Tibial artery (tissue), 4 donors: Measurements from ENCODE around the gene AKR7A2.

Experiments
- DNase-seq, 2 donors: peaks; one replicate each; pipeline ENCODE4 v3.0.0-alpha.2; 2019
- H3K27ac ChIP-seq, 2 donors: fragments of 200-600 bp; sonication (generic) in 1 of 2; 1 replicate in 1 of 2; 2 replicates in 1 of 2; pipeline ENCODE4 v1.5.1; 2018 to 2019; ENCODE audit warnings: mild to moderate bottlenecking in 1 of 2
- H3K27me3 ChIP-seq, 2 donors: fragments of 200-600 bp; sonication (generic) in 1 of 2; one replicate each; pipeline versions ENCODE4 v1.5.1 to v1.6.0; 2016 to 2019
- H3K36me3 ChIP-seq, 3 donors: fragments of 200-600 bp; sonication (generic) in 2 of 3; one replicate each; pipeline ENCODE4 v1.5.1; 2016 to 2019; ENCODE audit warnings: mild to moderate bottlenecking in 2 of 3
- H3K4me1 ChIP-seq, 4 donors: fragments of 200-600 bp; sonication (generic) in 2 of 4; 1 replicate in 3 of 4; 2 replicates in 1 of 4; pipeline ENCODE4 v1.5.1; 2016 to 2019
- H3K4me3 ChIP-seq, 2 donors: fragments of 200-600 bp; sonication (generic) in 1 of 2; 1 replicate in 1 of 2; 2 replicates in 1 of 2; pipeline ENCODE4 v1.5.1; 2018 to 2019; ENCODE audit warnings: mild to moderate bottlenecking in 2 of 2
- H3K9me3 ChIP-seq, 3 donors: fragments of 200-600 bp; sonication (generic) in 1 of 3; one replicate each; pipeline ENCODE4 v1.5.1; 2016 to 2019
- intact Hi-C: fragments of 100-400 bp; cut with DNase I; formaldehyde crosslinking; loops from one replicate; pipeline ENCODE4 v1.15.0; 2023; ENCODE audit warnings: low total_unique reads
- TF ChIP-seq, protein P1 (sequence below), 2 experiments: fragments of 200-600 bp in 1 of 2; fragments of 450-650 bp in 1 of 2; IDR thresholded peaks; one replicate each; pipeline ENCODE4 v1.5.1; 2017 to 2019; ENCODE audit warnings: antibody characterized with exemption in 2 of 2, mild to moderate bottlenecking in 1 of 2, moderate library complexity in 1 of 2

The AKR7A2 gene

GRCh38 chr1:19333587-19334354, 21.8 kb upstream of the AKR7A2 start:
- DNase-seq: no peak
- Histone ChIP-seq H3K36me3 (peaks cover 0 to 67% (median 10%) of the 10 kb centered on the region in 3 donors), H3K4me1 (no peaks in the 10 kb centered on the region), H3K9me3 (no peaks in the 10 kb centered on the region), H3K27ac (no peak overlapping the region), H3K27me3 (no peaks in the 10 kb centered on the region), H3K4me3 (no peak overlapping the region)
- intact Hi-C loops: no loop called here
- TF ChIP-seq, protein P1, sequence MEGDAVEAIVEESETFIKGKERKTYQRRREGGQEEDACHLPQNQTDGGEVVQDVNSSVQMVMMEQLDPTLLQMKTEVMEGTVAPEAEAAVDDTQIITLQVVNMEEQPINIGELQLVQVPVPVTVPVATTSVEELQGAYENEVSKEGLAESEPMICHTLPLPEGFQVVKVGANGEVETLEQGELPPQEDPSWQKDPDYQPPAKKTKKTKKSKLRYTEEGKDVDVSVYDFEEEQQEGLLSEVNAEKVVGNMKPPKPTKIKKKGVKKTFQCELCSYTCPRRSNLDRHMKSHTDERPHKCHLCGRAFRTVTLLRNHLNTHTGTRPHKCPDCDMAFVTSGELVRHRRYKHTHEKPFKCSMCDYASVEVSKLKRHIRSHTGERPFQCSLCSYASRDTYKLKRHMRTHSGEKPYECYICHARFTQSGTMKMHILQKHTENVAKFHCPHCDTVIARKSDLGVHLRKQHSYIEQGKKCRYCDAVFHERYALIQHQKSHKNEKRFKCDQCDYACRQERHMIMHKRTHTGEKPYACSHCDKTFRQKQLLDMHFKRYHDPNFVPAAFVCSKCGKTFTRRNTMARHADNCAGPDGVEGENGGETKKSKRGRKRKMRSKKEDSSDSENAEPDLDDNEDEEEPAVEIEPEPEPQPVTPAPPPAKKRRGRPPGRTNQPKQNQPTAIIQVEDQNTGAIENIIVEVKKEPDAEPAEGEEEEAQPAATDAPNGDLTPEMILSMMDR (IDR thresholded peaks at IDR 0.05): no peak

DNA sequence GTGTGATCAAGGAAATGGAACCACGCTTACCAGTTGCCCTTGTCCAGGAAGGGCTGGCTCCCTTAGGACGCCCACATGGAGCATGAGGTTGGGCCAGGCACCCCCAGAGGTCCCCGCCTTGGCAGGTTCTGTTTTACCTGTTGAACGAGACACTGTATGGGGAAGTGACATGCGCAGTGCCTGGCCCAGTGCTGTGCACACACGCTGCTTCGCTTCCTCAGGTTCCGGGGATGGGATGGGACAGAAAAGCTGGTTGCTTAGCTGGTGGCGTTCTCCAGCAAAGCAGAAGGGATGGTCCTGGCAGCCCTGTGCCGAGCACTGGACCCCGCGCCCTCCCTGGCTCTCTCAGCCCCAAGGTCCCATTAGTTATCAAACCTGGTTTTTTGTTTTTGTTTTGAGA, 20.9 kb upstream of the AKR7A2 start:
- peaks cover 0 to 67% (median 12%) of the 10 kb centered on the region in 3 donors for H3K36me3 ChIP-seq
- DNase-seq: no peak
- TF ChIP-seq, protein P1 (IDR thresholded peaks at IDR 0.05): no peak

DNA sequence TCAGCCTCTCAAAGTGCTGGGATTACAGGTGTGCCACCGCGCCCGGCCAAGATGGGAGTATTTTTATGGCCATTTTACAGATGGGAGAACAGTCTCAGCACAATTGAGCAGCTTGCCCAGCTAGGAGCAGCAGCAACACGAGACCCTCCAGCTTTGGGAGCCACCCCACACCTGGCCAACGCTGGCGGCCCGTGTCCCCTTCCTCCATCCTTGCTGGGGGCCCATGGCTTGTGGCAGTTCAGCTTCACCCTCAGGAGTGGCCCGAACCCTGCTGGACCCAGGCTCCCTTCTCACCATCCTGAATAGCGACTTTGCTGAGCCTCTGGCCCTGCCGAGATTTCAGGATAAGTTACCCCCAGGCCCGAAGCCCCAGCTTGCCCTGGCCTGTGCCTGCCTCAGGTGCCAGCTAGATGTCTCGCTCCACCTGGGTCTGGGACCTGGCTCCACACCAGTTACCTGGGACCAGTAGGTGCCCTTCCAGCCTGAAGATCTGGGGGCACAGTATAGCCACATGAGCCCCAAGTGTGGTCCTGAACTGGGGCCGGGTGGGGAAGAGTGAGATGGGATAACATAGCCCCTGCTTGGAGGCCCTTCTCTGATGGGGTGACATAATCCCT, 19.4 kb upstream of the AKR7A2 start:
- intact Hi-C loops: no loop called here
- no peaks in the 10 kb centered on the region for H3K27me3 ChIP-seq
- H3K4me3 ChIP-seq: no peak overlapping the region
- no peaks in the 10 kb centered on the region for H3K4me1 ChIP-seq
- no peak for DNase-seq
- H3K36me3 ChIP-seq: peaks cover 4 to 75% (median 27%) of the 10 kb centered on the region in 3 donors
- TF ChIP-seq, protein P1 (IDR thresholded peaks at IDR 0.05): no peak
- no peaks in the 10 kb centered on the region for H3K9me3 ChIP-seq
- no peak overlapping the region for H3K27ac ChIP-seq

More for the DNA sequence above, 20.9 kb upstream of the AKR7A2 start:
- intact Hi-C loops: no loop called here
- no peak overlapping the region for H3K27ac ChIP-seq
- H3K27me3 ChIP-seq: no peaks in the 10 kb centered on the region
- no peaks in the 10 kb centered on the region for H3K4me1 ChIP-seq
- H3K9me3 ChIP-seq: no peaks in the 10 kb centered on the region
- H3K4me3 ChIP-seq: no peak overlapping the region

- no peaks in the 10 kb centered on the region for H3K27me3 ChIP-seq
- no peak for DNase-seq
- no peaks in the 10 kb centered on the region for H3K9me3 ChIP-seq
- H3K4me3 ChIP-seq: no peak overlapping the region
- H3K27ac ChIP-seq: no peak overlapping the region
- no peaks in the 10 kb centered on the region for H3K4me1 ChIP-seq
- H3K36me3 ChIP-seq: peaks cover 12 to 83% (median 35%) of the 10 kb centered on the region in 3 donors
- TF ChIP-seq, protein P1 (IDR thresholded peaks at IDR 0.05): no peak
- intact Hi-C loops: no loop called here
These were observed 18.6 kb upstream of the AKR7A2 start for GRCh38 chr1:19330449-19331135.

- H3K27ac ChIP-seq: no peak overlapping the region
- no peaks in the 10 kb centered on the region for H3K27me3 ChIP-seq
- no peak overlapping the region for H3K4me3 ChIP-seq
- TF ChIP-seq, protein P1 (IDR thresholded peaks at IDR 0.05): no peak
- H3K9me3 ChIP-seq: no peaks in the 10 kb centered on the region
- H3K36me3 ChIP-seq: peaks cover 21 to 93% (median 44%) of the 10 kb centered on the region in 3 donors
- DNase-seq: no peak
- intact Hi-C loops: no loop called here
- no peaks in the 10 kb centered on the region for H3K4me1 ChIP-seq
These were observed 17.7 kb upstream of the AKR7A2 start for GRCh38 chr1:19329611-19330010.
